NB4 (cell line): ENCODE measurements around the gene BMP7.

Experiments
- CTCF ChIP-seq: IDR thresholded peaks from one replicate; pipeline ENCODE4 v1.5.1; 2012; ENCODE audit warnings: low read depth, low read length
- MAX ChIP-seq: IDR thresholded peaks from 2 replicates; pipeline ENCODE4 v1.6.1; 2011; ENCODE audit warnings: low read depth, low read length
- MYC ChIP-seq: IDR thresholded peaks from 2 replicates; pipeline ENCODE4 v1.6.1; 2011; ENCODE audit warnings: low read depth, low read length
- POLR2A ChIP-seq: IDR thresholded peaks from 2 replicates; pipeline ENCODE4 v1.6.1; 2011; ENCODE audit warnings: mild to moderate bottlenecking; ENCODE audit not compliant: insufficient read length; ENCODE audit errors: extremely low read depth

DNA sequence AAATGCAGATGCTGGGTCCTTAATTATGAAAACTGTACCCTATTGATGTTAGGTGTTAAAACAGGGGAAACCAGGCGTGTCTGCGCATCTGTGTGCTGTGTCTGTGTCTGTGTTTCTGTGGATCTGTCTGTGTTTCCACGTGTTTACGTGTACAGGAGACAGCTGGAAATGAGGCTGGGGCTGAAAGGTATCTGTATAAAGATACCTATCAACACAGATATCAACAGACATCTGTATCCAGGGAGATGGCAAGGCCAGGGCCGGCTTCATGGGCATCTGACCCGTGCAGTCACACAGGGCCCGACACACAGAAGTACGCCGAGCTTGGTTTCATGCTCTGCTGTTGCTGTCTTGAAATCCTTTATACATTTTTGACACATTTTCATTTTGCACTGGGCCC lies 48.6 kb downstream of the BMP7 start:
- TF ChIP-seq CTCF: no peak
- no peak for TF ChIP-seq POLR2A
- no peak for TF ChIP-seq MYC
- no peak for TF ChIP-seq MAX
